ENCODE measurements around the gene DCAF5. TPM values are rescaled to one million over a fixed set of nuclear protein-coding genes. Genes with fewer than 3 reads are reported as not detected.

DCAF5 gene
- total and polyA plus RNA-seq, 2 of the 8 experiments (the other 6 are each of a cell fraction or from before 2014, with no cell fraction given), result 24.3 to 31.0 TPM

GRCh38 chr14:69040353-69040752 is 112.6 kb downstream of the DCAF5 start:
- Histone ChIP-seq H3K56ac (replicated peaks; ENCODE audit: insufficient read length, low read depth, low read length) (no peak overlapping the region), H3K18ac (ENCODE audit: extremely low read depth, low read length) (no peak overlapping the region), H2BK5ac (ENCODE audit: low read depth, low read length) (no peak overlapping the region), H3K36me3 (ENCODE audit: control insufficient read depth in 2 of 4, insufficient read depth in 4 of 4, low read length in 3 of 4) (no peaks in the 10 kb centered on the region), H4K20me1 (replicated peaks in 1 of 2; ENCODE audit: control insufficient read depth in 1 of 2, insufficient read depth in 2 of 2, low read length in 2 of 2) (no peaks in the 10 kb centered on the region), H2AFZ (ENCODE audit: low read length) (no peak overlapping the region), H3K4me1 (replicated peaks in 1 of 4; ENCODE audit: control insufficient read depth in 3 of 4, insufficient read depth in 4 of 4, low read length in 3 of 4) (peaks cover 5 to 35% (median 17%) of the 10 kb centered on the region in 4 experiments), H2BK20ac (ENCODE audit: low read length) (no peak overlapping the region), H2BK15ac (ENCODE audit: low read length) (no peak overlapping the region), H4K5ac (ENCODE audit: insufficient read length, low read depth, low read length) (no peak overlapping the region), H2AK5ac (ENCODE audit: low read depth, low read length) (no peak overlapping the region), H3K79me2 (ENCODE audit: control insufficient read depth in 1 of 2, insufficient read depth in 2 of 2, low read length in 2 of 2) (no peaks in the 10 kb centered on the region), H3K27me3 (replicated peaks in 1 of 4; ENCODE audit: control insufficient read depth in 3 of 4, extremely low read depth in 1 of 4, insufficient read depth in 3 of 4, low read length in 3 of 4) (no peaks in the 10 kb centered on the region), H3K23ac (ENCODE audit: insufficient read length) (no peak overlapping the region), H3K23me2 (ENCODE audit: low read depth, low read length) (no peaks in the 10 kb centered on the region), H3K4me2 (ENCODE audit: insufficient read depth in 1 of 2, low read depth in 2 of 2, low read length in 2 of 2) (no peak overlapping the region), H4K91ac (replicated peaks; ENCODE audit: insufficient read length, low read length) (no peak overlapping the region), H3K9ac (replicated peaks in 1 of 4; ENCODE audit: extremely low read depth in 1 of 4, low read depth in 3 of 4, low read length in 3 of 4) (no peak overlapping the region), H4K8ac (ENCODE audit: extremely low read depth, insufficient read depth, low read length) (no peak overlapping the region), H3K79me1 (ENCODE audit: low read depth, low read length) (no peaks in the 10 kb centered on the region), H3K9me3 (ENCODE audit: insufficient read depth in 2 of 2, low read depth in 1 of 2, low read length in 1 of 2) (no peaks in the 10 kb centered on the region), H2BK120ac (replicated peaks; ENCODE audit: low read depth, low read length) (no peak overlapping the region), H3K27ac (ENCODE audit: low read depth, low read length) (no peak overlapping the region), H3K14ac (ENCODE audit: insufficient read length) (no peak overlapping the region), H3K4me3 (ENCODE audit: extremely low read depth in 1 of 4, insufficient read depth in 2 of 4, low read depth in 3 of 4, low read length in 4 of 4) (no peak overlapping the region), H3K4ac (replicated peaks; ENCODE audit: insufficient read length, low read depth, low read length) (no peak overlapping the region), H2BK12ac (ENCODE audit: low read depth, low read length) (no peak overlapping the region)
- ChIA-PET POLR2A (ENCODE audit: partially characterized antibody) (interaction anchor here (1.1 kb wide), 1 partner anchor 55 kb away, joined by 3 read pairs; no protein-coding TSS in a partner anchor), CTCF (ENCODE audit: partially characterized antibody) (interaction anchor here (0.6 to 4.3 kb wide), 6 partner anchors 16 to 98 kb away, joined by 3 to 13 read pairs (median 4); no protein-coding TSS in a partner anchor)
- TF ChIP-seq KDM5A (IDR thresholded peaks at IDR 0.05; ENCODE audit: low read length), result no peak
- no peak for TF ChIP-seq TAF1 (IDR thresholded peaks at IDR 0.05; ENCODE audit: low read depth, low read length)
- TF ChIP-seq CREB1 (IDR thresholded peaks at IDR 0.05), result no peak
- TF ChIP-seq JUND (IDR thresholded peaks at IDR 0.05; ENCODE audit: low read length), result no peak
- no peak for TF ChIP-seq CHD1 (IDR thresholded peaks at IDR 0.05; ENCODE audit: low read depth, low read length)
- no peak for TF ChIP-seq SAP30 (IDR thresholded peaks at IDR 0.05; ENCODE audit: insufficient read depth, insufficient replicate concordance, low read length)
- no peak for TF ChIP-seq KDM1A (IDR thresholded peaks at IDR 0.05; ENCODE audit: borderline replicate concordance, low read length)
- no peak for TF ChIP-seq BRCA1 (IDR thresholded peaks at IDR 0.05; ENCODE audit: low read depth, low read length)
- no peak for TF ChIP-seq ATF3 (IDR thresholded peaks at IDR 0.05; ENCODE audit: insufficient read depth, low read depth, low read length)
- no peak for TF ChIP-seq HDAC6 (IDR thresholded peaks at IDR 0.05; ENCODE audit: low read depth, low read length)
- no peak for FAIRE-seq
- WGBS, 2 experiments (ENCODE audit: extremely low coverage in 1 of 2, insufficient coverage in 1 of 2, insufficient read length in 1 of 2, insufficient replicate concordance in 2 of 2, low coverage in 1 of 2, low lambda C conversion rate in 2 of 2, missing lambda C conversion rate in 1 of 2), result 92% methylated on average over 2 of the region's 2 CpGs; no CpG with 5 or more reads in 1 of the 2 experiments
- no peak for DNase-seq (ENCODE audit: low read depth in 1 of 2, low spot score in 2 of 2)
